Fibroblast of skin of back (primary cell): Measurements from ENCODE around the gene HMOX2.

Experiments used
- DNase-seq: peaks from one replicate; pipeline ENCODE4 v3.0.0-alpha.2; 2013

The HMOX2 gene

DNA sequence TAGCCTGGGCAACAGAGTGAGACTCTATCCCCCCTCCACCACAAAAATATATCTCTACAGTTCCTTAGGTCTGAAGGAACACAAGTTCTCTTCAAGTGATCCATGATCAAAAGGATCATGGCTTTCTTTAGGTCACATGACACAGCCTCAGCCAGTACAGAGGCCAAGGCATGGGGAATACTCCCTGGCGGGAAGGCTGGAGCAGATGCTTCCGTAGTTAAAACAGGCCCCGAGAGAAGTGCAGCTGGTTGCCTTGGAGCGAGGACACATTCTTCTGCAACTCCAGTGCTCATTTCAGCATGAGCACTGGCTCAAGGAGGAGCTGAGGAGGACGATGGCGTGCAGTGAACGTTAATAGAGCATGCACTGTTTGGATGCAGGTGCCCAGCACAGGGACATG lies 48.9 kb downstream of the HMOX2 start:
- no peak for DNase-seq

DNA sequence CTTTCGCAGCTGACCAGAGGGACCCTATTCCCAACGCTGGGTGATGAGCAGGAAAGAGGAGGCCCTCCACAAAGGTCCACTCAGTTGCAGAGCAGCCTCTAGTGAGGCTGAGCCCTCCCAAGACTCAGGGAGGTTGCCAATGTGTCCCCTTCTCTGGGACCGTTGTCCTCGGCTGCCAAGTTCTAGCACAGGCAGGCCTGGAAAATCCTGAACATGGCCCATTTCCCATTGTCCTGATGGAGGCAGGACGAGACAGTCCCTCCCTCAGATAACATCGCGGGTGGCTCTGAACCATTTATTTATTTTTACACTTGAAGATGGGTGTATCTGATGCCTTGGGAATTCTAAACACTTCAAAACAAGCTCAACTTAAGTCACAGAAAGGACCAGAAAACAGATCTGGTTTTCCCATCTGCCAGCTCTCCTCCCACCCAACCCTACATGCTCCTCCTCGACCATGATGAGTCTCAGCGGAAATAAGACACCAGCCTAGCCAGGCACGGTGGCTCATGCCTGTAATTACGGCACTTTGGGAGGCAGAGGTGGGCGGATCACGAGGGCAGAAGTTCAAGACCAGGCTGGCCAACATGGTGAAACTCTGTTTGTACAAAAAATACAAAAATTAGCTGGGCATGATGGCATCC lies 49.6 kb downstream of the HMOX2 start:
- DNase-seq = no peak

DNA sequence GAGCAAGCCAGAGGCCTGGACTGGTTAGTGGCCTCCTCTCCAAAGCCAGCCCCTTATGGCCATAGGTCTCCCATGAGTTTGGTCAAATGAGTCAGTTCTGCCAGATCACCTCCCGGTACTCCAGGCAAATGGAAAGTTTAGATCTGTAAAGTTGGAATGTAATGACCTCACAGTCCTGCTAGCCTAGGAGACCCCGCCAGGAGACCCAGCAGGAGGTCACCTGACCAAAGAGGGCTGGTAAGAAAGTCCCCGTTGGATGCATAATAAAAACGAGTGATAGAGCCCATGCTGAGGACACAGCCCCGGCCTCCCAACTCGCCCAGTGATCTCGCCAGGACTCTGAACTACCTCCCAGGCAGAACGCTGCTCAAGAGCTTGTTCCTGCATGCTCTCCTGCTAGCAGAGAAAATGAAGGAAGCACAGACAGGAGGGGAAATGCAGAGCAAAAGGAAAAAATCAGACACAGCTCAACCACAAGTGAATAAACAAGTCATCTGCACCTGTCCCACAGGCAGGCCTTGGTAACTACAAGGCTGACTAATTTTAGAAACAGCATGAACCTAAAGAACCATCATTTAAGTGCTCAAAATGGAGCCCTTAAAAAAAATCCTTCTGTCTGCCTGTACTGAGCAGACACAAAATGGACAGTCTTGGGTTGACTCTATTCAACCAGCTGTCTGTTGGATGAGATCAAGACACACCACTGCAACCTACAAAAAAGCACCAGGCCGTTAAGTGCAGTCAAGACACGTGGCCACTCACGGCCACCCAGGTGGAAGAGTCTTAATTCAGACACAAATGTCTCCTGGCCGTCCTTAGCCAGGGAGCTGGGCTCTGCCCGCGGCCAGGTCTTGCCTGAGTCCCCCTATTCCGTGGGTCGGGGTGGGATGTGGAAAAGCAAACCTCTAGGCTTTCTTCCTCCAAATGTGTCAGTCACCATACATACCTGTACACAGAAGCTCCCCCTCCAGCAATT lies 53.2 kb downstream of the HMOX2 start:
- peak; percentile 33 for DNase-seq

DNA sequence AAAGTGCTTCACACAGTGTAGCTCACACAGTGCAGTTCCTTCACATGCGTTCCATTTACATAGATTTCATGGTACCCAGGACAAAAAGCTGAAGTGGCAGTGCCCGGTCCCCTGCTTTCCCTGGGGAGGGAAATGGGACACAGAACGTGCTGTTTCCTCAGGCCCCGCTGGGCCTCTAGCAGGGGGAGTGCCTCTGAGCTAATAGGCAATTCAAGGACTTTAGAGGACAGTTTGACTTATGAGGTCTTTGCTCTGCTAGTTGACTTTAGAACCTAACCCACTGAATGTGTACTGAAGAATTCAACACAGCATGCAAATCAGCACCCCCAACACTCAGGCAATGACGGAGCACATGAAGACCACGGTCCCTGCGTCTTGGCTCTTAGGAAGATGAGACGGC lies 55.6 kb downstream of the HMOX2 start:
- DNase-seq = no peak

DNA sequence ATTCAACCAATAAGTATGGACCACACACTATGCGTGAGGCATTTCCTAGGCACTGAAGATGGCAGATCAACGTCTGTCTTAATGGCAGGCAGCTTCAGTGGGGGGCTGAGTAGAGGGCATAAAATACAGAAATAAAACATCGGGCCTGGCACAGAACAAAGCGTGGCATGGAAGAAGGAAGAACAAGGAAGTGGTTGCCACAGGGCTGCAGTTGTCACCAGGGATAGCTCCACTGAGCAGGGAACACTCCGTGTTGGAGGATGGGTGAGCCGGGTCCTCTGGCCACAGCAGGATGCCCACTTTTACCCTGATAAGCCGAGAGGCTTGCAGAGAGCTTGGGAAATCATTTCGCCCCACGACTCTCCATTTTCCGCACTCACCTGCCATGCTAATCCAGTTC lies 56.0 kb downstream of the HMOX2 start:
- DNase-seq = no peak

DNA sequence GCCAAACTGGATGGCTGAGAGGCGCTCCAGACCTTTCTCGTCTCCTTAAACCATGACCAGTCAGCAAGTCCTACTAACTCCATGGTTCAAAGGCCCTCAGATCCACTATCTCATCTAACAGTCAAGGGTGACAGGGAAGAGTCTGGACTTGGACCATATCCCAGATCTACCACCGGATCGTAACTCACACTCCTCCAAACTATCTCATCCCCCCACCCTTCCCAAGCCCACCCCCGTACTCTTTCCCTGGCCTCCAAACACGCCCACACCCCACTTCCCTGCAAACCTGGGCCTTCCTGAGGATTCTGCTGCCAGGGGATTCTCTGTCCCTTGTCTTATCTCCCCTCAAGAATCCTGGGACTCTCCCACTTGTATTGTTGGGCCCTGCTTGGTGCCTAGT lies 57.3 kb downstream of the HMOX2 start:
- no peak for DNase-seq

DNA sequence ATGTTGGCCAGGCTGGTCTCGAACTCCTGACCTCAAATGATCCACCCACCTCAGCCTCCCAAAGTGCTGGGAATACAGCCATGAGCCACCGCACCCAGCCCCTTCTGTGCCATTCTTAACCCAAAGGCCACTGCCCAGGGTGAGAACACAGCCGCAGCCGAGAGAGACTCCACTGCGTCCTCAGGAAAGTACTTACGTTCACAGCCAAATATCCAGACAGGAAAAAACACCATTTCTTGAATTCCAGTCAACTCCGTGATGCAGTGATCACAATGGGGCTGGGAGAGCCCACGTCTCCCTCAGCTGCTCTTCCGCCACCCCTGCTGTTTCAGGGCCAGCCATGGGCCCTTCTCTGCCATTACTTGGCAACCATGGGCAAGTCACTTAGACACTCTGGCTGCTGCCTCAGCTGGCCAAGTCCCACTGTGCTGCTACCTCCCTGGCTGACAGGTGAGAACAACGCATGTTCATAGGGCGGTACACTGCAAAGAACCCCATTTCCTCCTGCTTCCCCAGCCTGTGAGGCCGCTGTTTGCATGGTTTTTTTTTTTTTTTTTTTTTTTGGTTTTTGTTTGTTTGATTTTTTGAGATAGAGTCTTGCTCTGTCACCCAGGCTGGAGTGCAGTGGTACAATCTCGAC lies 58.1 kb downstream of the HMOX2 start:
- no peak for DNase-seq

DNA sequence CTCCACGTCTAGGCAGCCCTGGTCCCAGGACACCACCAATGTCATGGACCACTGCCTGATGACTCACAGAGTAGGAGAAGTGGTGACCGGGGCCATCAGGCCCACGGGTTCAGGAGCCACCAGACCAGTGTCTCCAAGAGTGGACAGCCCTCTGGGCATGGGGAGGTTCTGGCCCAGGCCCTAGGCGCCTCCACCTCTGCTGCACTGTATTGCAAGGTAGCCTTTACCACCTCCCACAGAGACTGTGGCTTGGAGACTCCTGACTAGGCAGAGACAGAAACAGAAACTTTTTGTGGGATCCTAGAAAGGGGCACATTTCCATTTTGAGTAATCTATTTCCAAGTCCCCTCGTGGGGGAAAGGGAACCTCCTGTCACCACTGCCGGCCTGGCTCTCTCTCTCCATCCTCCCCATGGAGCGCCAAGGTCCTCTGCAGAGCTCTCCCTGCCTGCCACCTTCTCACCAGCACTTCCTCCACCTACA lies 59.5 kb downstream of the HMOX2 start:
- no peak for DNase-seq

DNA sequence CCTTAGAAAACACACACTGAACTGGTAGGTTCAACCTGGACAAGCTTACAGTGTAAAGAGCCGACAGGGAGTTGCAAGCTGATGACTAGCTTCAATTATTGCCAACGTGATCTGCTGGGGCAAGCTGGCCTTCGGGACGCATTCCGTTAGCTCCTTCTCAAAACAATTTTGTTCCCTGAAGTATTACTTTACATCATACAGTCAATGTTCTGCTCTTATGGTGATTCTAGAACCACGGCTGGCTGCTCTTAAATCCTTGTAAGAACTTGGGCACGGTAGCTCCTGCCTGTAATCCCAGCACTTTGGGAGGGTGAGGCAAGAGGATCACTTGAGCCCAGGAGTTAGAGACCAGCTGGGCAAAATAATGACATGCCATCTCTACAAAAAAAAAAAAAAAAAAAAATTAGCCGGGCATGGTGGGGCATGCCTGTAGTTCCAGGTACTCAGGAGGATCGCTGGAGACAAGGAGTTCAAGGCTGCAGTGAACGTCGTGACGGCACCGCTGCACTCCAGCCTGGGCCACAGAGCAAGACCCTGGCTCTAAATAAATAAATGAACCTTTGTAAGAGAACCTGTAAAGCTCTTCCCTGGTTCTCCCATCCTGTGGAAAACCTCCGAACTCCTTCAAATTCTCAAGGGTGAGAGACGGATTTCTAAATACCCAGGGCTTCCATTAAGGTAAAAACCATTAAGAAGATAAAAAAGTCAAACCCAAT lies 60.4 kb downstream of the HMOX2 start:
- no peak for DNase-seq

DNA sequence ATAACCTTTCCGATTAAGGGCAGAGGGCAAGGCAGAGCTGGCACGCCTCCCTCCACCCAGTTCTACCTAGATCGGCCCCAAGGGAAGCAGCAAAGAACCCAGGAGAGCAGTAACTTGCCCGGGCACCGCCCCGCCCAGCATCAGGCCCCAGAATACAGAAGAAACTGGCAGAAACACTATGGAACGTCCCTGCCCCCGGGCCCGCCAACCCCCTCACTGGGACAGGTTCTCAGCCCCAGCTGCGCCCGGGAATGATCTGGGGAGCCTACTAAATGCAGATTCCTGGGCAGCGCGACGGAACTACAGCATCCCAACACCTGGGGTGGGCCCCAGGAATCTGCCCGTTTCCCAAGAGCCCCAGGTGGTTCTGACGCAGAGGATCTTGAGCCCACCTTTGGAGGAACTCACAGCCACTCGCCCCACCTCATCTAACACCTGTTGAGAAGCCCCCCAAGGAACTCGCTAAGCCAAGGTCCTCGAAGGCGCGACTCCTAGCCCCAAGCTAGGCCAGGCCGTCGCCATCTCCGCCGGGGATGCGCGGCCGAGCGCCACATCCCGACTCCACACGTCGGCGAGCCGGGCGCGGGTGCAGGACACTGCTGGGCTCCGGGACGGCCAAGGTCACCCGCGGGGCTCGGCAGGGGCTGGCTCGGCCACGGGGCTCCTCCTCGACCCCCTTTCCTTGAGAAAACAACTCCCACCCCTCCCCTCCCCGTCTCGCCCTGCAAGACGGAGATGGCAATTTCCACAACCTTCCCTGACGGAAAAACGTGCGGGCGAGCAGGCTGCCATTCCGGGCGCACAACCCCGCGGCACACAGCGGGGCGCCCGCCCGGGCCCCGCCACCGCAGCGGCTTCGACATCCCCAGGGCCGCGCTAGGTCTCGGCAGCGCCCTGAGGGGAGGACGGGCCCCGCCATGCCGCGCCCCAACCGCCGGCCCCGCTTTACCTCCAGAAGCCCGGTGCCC lies 61.5 kb downstream of the HMOX2 start:
- peak; percentile 19 for DNase-seq

DNA sequence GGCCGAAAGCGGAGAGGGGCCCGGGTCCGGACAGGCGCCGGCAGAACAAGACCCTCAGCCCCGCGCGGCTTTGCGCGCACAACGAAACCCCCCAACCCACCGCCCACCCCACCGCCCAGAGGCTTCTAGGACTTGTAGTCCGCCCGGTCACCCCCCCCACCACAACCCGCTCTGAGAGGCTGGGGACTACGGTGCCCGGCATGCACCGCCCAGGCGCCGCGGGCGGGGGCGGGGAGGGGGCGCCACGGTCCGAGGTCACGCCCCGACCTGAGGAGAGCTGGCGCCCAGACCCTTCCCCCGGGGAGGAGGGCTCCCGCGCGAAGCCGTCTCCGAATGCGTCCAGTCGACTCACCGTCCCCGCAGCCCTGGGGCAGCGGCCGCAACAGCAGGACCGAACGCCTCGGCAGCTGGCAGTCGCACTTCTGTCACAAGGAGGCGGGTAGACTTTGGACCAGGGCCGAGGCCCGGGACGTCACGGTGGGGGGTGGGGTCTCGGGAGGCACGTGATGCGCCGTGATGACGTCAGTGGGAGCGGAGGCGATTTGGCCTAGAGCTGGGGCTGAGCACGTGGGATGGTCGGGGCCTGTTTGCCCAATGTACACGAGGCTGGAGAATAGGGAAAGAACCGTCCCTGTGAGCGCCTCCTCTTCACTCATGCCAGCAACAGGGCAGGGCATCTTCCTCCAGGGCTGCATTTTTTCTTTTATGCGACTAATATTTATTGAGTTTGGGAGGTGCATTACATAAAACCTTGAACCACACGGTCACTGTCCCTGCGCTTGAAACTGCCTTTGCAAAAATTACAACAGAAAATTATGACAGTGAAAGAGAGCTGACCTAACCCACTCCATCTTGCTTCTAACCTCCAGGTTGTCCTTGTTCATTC lies 62.4 kb downstream of the HMOX2 start, which contains the start of gene CDIP1:
TSS of gene CDIP1 (minus strand) at position 424 of the 886 bp plus-strand sequence. CDS start 24,643 bp downstream, outside the sequence.
- DNase-seq = peak; percentile 96

DNA sequence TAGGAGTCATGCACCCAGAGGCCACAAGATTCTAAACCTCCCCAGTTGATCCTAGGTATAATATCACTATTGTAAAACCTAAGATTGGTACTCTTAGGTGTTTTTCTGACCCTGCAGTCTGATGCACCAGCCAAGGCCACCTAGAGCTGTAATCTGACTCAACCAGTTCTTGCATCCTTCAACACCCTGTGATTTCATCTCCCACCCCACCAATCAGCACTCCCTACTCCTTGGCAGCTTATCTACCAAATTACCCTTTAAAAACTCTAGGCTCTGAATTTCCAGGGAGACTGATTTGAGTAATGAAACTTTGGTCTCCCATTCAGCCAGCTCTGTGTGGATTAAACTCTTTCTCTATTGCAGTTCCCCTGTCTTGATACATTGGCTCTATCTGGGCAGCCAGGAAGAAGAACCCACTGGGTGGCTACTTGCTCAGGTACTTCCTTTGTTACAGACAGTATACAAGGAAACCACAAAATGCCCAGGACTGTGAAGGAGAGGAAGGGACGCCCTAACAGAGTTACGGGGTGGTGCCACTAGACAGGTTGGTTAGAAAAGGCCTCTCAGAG lies 63.6 kb downstream of the HMOX2 start:
- no peak for DNase-seq

DNA sequence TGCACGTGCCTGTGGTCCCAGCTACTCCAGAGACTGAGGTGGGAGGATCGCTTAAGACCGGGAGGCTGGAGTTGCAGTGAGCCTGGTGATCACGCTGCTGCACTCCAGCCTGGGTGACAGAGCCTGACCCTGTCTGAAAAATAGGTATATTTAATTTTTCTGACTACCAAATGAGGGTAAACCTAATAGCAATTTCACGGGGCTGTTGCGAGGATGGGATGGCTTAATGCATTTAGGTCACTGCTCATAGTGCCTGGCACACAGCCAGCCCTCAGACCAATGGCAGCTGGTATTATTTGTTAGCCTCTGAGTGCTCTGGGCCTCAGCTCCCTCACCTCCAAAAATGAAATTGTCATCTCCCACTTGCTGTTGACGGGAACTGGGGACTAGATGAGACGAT lies 68.3 kb downstream of the HMOX2 start:
- DNase-seq = no peak

DNA sequence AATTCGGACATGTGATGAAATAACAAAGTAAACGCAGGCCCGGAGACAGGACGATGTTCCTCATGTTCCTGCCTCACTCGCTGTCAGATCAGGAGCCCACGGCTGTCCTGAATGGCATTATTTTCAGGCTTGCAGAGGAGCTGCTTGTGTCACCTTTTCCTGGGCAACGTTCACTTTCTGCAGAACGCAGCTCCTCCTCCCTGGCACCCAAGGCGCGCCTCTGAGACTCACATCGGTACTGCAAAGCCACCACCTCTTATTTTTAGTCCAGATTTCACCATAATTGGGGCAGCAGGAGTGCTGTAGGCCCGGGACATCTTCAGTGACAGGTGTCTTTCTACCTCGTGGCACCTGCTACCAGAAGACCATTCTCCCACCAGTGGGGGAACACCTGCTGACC lies 71.9 kb downstream of the HMOX2 start:
- no peak for DNase-seq

DNA sequence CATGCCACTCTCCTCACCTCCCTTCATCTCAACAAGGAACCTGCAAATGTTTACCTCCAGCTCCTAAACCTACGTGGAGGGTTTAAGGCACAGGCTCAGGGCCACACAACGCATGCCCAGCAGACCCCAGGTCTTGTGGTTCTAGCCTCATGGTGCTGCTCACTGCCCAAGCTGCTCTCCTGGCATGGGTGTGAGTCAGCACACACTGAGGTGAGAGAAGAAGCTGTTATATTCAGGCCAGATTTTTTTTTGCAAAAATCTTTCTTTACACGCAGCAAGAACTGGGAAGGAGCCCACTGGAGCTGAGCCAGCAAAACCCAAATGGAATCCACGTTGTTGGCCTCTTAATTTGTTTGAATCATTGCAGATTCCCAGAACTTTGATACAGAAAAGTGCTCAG lies 74.4 kb downstream of the HMOX2 start:
- DNase-seq = no peak

DNA sequence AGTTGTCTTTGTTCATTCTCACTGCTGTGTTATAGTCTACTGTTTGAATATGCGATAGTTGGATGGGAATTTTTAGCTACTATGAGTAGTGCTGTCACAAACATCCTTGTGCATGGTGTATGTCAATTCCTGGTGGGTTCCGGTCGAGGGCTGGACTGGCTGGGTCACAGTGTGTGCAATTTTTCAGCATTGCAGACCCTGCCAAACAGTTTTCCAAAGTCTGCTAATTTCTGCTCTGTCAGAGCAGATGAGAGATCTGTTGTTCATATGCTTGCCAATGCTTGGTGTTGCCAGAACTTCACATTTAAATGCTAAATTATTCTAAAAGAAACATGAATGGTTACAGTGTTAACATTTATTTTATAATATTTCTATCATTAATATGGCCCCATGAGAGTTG lies 76.3 kb downstream of the HMOX2 start:
- no peak for DNase-seq

DNA sequence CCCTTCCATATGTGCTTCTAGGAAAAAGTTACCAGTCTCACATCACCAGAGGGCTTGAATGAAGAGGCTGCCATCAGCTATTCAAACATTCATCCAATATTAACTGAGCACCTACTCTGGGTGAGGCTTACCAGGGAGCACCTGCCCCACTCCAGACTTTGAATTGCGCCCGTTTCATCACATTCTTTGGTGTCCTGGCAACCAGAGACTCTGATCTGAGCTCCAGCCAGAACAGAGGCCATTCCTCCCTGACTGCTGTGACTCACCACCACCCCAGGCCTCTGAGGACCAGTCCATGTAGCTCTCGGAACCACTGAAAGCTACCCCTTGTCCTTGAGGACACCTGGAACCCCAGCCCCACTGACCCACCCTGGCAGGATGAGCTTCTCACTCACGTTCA lies 79.9 kb downstream of the HMOX2 start, which contains the start of gene C16orf96:
TSS of gene C16orf96 (plus strand) at position 229 of the 400 bp plus-strand sequence. CDS start at position 379, 150 bp downstream.
- DNase-seq = no peak

DNA sequence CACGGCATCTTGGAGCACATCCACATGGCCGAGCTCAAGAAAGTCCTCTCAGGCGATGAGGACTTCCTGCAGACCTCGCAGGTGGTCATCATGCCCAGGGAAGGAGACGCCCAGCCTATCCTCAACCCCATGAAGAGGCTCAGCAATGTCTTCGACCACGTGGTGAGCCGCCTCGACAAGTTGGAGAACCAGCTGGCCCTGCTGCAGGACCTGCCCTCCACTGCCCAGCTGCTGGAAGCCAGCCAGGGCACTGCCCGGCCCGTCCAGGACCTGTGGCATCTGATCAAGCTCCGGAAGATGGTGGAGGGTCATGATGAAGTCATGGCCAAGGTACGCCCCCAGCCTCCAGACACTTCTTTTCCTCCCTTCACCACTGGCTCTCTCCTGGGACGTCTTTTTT lies 80.4 kb downstream of the HMOX2 start:
- DNase-seq = no peak

DNA sequence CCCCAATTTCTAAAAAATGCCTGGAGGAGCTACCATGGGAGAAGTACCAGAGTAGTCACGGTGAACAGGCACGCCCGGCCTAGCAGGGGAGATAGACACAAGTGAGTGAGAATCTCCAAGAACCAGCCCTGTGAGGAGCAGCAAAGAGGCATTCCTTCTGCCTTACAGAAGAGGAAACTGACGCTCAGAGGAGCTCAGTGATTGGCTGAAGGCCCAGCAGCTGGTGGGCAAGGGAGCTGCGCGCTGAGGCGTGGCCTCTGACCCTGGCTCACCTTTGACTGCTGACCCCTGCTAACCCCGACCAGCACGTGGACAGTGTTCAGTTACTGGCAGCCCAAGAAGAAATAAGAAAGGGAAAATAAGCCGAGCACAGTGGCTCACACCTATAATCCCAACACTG lies 81.8 kb downstream of the HMOX2 start:
- DNase-seq = no peak
